HuH-7.5 (cell line): Measurements from ENCODE around the gene FAM177A1.
"Not testable (repeated sequence)": the region's sequence is repeated elsewhere in the genome, so short reads cannot be mapped to it uniquely, and the experiment has no call there.

Source experiments
- DNase-seq: peaks from one replicate; pipeline ENCODE4 v3.0.0; 2011; ENCODE audit warnings: low spot score

Gene FAM177A1

GRCh38 chr14:35061113-35061791 lies 15.2 kb downstream of the FAM177A1 start:
- DNase-seq, result not testable (repeated sequence)

- DNase-seq, result not testable (repeated sequence)
Measured at GRCh38 chr14:35065731-35066130, 19.7 kb downstream of the FAM177A1 start.

- DNase-seq, result no peak
Measured at GRCh38 chr14:35068238-35069012, 22.4 kb downstream of the FAM177A1 start.

GRCh38 chr14:35072226-35072625 lies 26.2 kb downstream of the FAM177A1 start:
- DNase-seq, result no peak

- no peak for DNase-seq
Measured at GRCh38 chr14:35073486-35073885, 27.4 kb downstream of the FAM177A1 start.

- no peak for DNase-seq
Measured at GRCh38 chr14:35078082-35078481, 32.0 kb downstream of the FAM177A1 start.

GRCh38 chr14:35079742-35080141 lies 33.7 kb downstream of the FAM177A1 start:
- DNase-seq, result no peak

GRCh38 chr14:35083530-35084150 lies 37.6 kb downstream of the FAM177A1 start:
- DNase-seq, result no peak

- DNase-seq, result no peak
Measured at GRCh38 chr14:35085441-35085840, 39.4 kb downstream of the FAM177A1 start.

GRCh38 chr14:35088514-35088913 lies 42.4 kb downstream of the FAM177A1 start:
- no peak for DNase-seq

- not testable (repeated sequence) for DNase-seq
Measured at GRCh38 chr14:35094645-35095044, 48.6 kb downstream of the FAM177A1 start.

GRCh38 chr14:35107866-35108265 lies 61.8 kb downstream of the FAM177A1 start:
- DNase-seq, result no peak

GRCh38 chr14:35112641-35113040 lies 66.6 kb downstream of the FAM177A1 start:
- DNase-seq, result no peak

- no peak for DNase-seq
Measured at GRCh38 chr14:35113308-35113950, 67.4 kb downstream of the FAM177A1 start.

- no peak for DNase-seq
Measured at GRCh38 chr14:35114036-35114435, 68.0 kb downstream of the FAM177A1 start.

- DNase-seq, result no peak
Measured at GRCh38 chr14:35116242-35116641, 70.2 kb downstream of the FAM177A1 start.

GRCh38 chr14:35117112-35117511 lies 71.0 kb downstream of the FAM177A1 start:
- no peak for DNase-seq

- no peak for DNase-seq
Measured at GRCh38 chr14:35121026-35121886, 75.2 kb downstream of the FAM177A1 start.

GRCh38 chr14:35121887-35122695 lies 76.0 kb downstream of the FAM177A1 start, which contains the start of the genes PPP2R3C and PRORP:
Gene PPP2R3C, minus strand, starts transcription at chr14:35121990. Its CDS starts 31 bp downstream, at chr14:35121959.
Gene PRORP, plus strand, starts transcription at chr14:35122552. Its CDS starts 694 bp downstream, at chr14:35123246.
- DNase-seq, result peak; percentile 61

GRCh38 chr14:35122696-35123387 lies 76.8 kb downstream of the FAM177A1 start:
- peak; percentile 15 for DNase-seq
